ENCODE data around the gene OR1J4. TPM values are rescaled to one million over a fixed set of nuclear protein-coding genes. Genes with fewer than 3 reads are reported as not detected.

The OR1J4 gene
- total RNA-seq, 1 experiment from 2014 or later, result not detected

DNA sequence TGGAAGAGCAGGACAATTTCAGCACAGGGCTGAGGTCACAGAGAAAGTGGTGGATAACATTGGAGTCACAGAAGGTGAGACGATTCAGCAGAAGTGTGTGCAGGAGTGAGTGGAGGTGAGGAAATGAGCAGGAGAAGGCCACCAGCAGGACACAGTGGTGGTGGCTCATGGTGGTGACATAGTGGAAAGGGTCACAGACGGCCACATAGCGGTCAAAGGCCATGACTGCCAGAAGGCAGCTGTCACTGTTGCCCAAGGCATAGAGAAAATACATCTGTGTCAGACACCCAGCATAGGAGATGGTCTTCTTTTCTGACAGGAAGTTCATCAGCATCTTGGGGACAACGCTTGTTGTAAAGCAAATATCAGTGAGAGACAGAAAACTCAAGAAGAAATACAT lies 49.0 kb downstream of the OR1J4 start:
- ChIA-PET POLR2A (no interaction called here), CTCF (no interaction called here)
- intact Hi-C loops (cut with micrococcal nuclease; ENCODE audit: unreplicated experiment), result no loop called here
- BruUV-seq (replicated peaks), result no TSS peak
- H3K4me1 Mint-ChIP-seq (ENCODE audit: low read depth, unreplicated experiment), result no peaks in the 10 kb centered on the region
- H3K27me3 Mint-ChIP-seq (ENCODE audit: insufficient read depth, unreplicated experiment), result peaks cover 8% of the 10 kb centered on the region
- H3K36me3 Mint-ChIP-seq (ENCODE audit: insufficient read depth, unreplicated experiment), result no peaks in the 10 kb centered on the region
- Histone ChIP-seq H3K27me3 (replicated peaks; ENCODE audit: control insufficient read depth, insufficient read depth, low read length) (no peaks in the 10 kb centered on the region; the same call in 1 of the 2 replicates), H3K9me3 (peaks cover 7% of the 10 kb centered on the region; the same call in 1 of the 2 replicates), H3K4me3 (ENCODE audit: low read depth, low read length) (no peak overlapping the region), H3K36me3 (ENCODE audit: control insufficient read depth, insufficient read depth, low read length) (no peaks in the 10 kb centered on the region), H3K4me1 (no peaks in the 10 kb centered on the region)
- H3K4me3 Mint-ChIP-seq (ENCODE audit: unreplicated experiment), result no peak overlapping the region
- DNase-seq, result no peak
- no peak overlapping the region for H3K27ac Mint-ChIP-seq (ENCODE audit: unreplicated experiment)
- no peaks in the 10 kb centered on the region for H3K9me3 Mint-ChIP-seq (ENCODE audit: unreplicated experiment)
- TF ChIP-seq, protein P1, sequence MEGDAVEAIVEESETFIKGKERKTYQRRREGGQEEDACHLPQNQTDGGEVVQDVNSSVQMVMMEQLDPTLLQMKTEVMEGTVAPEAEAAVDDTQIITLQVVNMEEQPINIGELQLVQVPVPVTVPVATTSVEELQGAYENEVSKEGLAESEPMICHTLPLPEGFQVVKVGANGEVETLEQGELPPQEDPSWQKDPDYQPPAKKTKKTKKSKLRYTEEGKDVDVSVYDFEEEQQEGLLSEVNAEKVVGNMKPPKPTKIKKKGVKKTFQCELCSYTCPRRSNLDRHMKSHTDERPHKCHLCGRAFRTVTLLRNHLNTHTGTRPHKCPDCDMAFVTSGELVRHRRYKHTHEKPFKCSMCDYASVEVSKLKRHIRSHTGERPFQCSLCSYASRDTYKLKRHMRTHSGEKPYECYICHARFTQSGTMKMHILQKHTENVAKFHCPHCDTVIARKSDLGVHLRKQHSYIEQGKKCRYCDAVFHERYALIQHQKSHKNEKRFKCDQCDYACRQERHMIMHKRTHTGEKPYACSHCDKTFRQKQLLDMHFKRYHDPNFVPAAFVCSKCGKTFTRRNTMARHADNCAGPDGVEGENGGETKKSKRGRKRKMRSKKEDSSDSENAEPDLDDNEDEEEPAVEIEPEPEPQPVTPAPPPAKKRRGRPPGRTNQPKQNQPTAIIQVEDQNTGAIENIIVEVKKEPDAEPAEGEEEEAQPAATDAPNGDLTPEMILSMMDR (IDR thresholded peaks at IDR 0.05; ENCODE audit: insufficient read depth in 1 of 2, low read depth in 1 of 2, low read length in 1 of 2, severe bottlenecking in 1 of 2, unreplicated experiment in 1 of 2), result no peak

Other genes starting within 250 kb of the OR1J4 start
- gene PTGS1, start 148.1 kb upstream of the OR1J4 start, total RNA-seq (2022), result 0.19 and 0.29 TPM in 2 replicates
- not detected in 2 replicates for gene OR1J1, start 41.2 kb upstream of the OR1J4 start, total RNA-seq (2022)
- gene OR1J2, start 8.3 kb upstream of the OR1J4 start, total RNA-seq (2022), result not detected in 2 replicates
- not detected in 2 replicates for gene OR1N1, start 8.2 kb downstream of the OR1J4 start, total RNA-seq (2022)
- gene OR1N2, start 34.0 kb downstream of the OR1J4 start, total RNA-seq (2022), result not detected in 2 replicates
- gene OR1L8, start 64.2 kb downstream of the OR1J4 start, total RNA-seq (2022), result not detected in 2 replicates
- not detected in 2 replicates for gene OR1Q1, start 95.6 kb downstream of the OR1J4 start, total RNA-seq (2022)
- gene OR1B1, start 138.5 kb downstream of the OR1J4 start, total RNA-seq (2022), result not detected in 2 replicates
- gene OR1L1, start 142.6 kb downstream of the OR1J4 start, total RNA-seq (2022), result not detected in 2 replicates
- not detected in 2 replicates for gene OR1L3, start 156.0 kb downstream of the OR1J4 start, total RNA-seq (2022)
- gene OR1L4, start 204.8 kb downstream of the OR1J4 start, total RNA-seq (2022), result not detected in 2 replicates
- not detected in 2 replicates for gene OR1L6, start 223.2 kb downstream of the OR1J4 start, total RNA-seq (2022)

Measured in Caco-2 (cell line).